ENCODE measurements around the gene GALNT3. TPM values are rescaled to one million over a fixed set of nuclear protein-coding genes. Genes with fewer than 3 reads are reported as not detected.

GALNT3 gene
- total RNA-seq, 1 experiment from 2014 or later = 9.8 TPM

GRCh38 chr2:165815299-165816141, 21.5 kb upstream of the GALNT3 start:
- intact Hi-C loops (cut with micrococcal nuclease) = no loop called here
- Histone ChIP-seq H3K4me1 (ENCODE audit: control insufficient read depth in 1 of 2, insufficient read depth in 2 of 2, low read length in 2 of 2) (no peaks in the 10 kb centered on the region), H4K20me1 (ENCODE audit: insufficient read depth) (no peaks in the 10 kb centered on the region), H3K4me3 (replicated peaks in 1 of 2; ENCODE audit: low read depth in 1 of 2, low read length in 2 of 2) (no peak overlapping the region), H3K27me3 (ENCODE audit: insufficient read depth, low read length) (no peaks in the 10 kb centered on the region), H3K27ac (ENCODE audit: low read depth, low read length) (no peak overlapping the region), H3K4me2 (ENCODE audit: low read length) (no peak overlapping the region), H3K9me3 (ENCODE audit: control insufficient read depth in 1 of 2, insufficient read depth in 1 of 2, low read depth in 1 of 2, low read length in 2 of 2) (no peaks in the 10 kb centered on the region), H3K36me3 (ENCODE audit: control insufficient read depth in 1 of 2, insufficient read depth in 2 of 2, low read length in 2 of 2) (no peaks in the 10 kb centered on the region), H2AFZ (ENCODE audit: low read depth, low read length, poor library complexity, severe bottlenecking) (no peak overlapping the region), H3K9me2 (ENCODE audit: insufficient read depth) (no peaks in the 10 kb centered on the region), H3K9ac (ENCODE audit: low read length) (no peak overlapping the region), H3K79me2 (ENCODE audit: insufficient read depth, low read length) (no peaks in the 10 kb centered on the region)
- ATAC-seq (no peak), DNase-seq (ENCODE audit: low read depth, low spot score) (no peak)
- no TSS peak for BruUV-seq (replicated peaks)
- RAD21 ChIA-PET (ENCODE audit: low non-redundant PET in 1 of 2, low total read pairs in 2 of 2, uncharacterized antibody in 2 of 2, unreplicated experiment in 2 of 2) = no interaction called here
- CTCF ChIA-PET = no interaction called here
- TF ChIP-seq SP1 (IDR thresholded peaks at IDR 0.05; ENCODE audit: low read depth) = no peak
- TF ChIP-seq RAD21 (IDR thresholded peaks at IDR 0.05; ENCODE audit: low read depth) = no peak
- no peak for TF ChIP-seq ZNF274 (IDR thresholded peaks at IDR 0.05; ENCODE audit: low read depth, low read length)
- TF ChIP-seq ATF3 (IDR thresholded peaks at IDR 0.05) = no peak
- TF ChIP-seq EGR1 (IDR thresholded peaks at IDR 0.05; ENCODE audit: low read depth) = no peak
- no peak for TF ChIP-seq CTCF (IDR thresholded peaks at IDR 0.05 in 2 of 3, conservative IDR thresholded peaks at IDR 0.05 in 1 of 3; ENCODE audit: borderline replicate concordance in 1 of 3, insufficient read depth in 1 of 3, low read depth in 2 of 3, low read length in 2 of 3)
- TF ChIP-seq CBX3 (IDR thresholded peaks at IDR 0.05; ENCODE audit: low read depth) = no peak
- TF ChIP-seq EZH2 (IDR thresholded peaks at IDR 0.05) = no peak
- no peak for TF ChIP-seq FOSL1 (IDR thresholded peaks at IDR 0.05; ENCODE audit: low read depth)
- no peak for TF ChIP-seq TCF7L2 (IDR thresholded peaks at IDR 0.05; ENCODE audit: borderline replicate concordance, extremely low read depth, insufficient read depth, insufficient read length)
- no peak for TF ChIP-seq EZH2phosphoT487 (IDR thresholded peaks at IDR 0.05; ENCODE audit: borderline replicate concordance)
- TF ChIP-seq SRF (IDR thresholded peaks at IDR 0.05; ENCODE audit: low read depth) = no peak
- POLR2A ChIA-PET = no interaction called here
